OCI-LY7 (cell line): ENCODE measurements around the gene GBE1. TPM values are rescaled to one million over a fixed set of nuclear protein-coding genes. Genes with fewer than 3 reads are reported as not detected.

Experiments used
- BruUV-seq: library from RNA; stranded (reverse); fragments of 400-500 nt; replicated peaks from 2 replicates; lab custom pipeline; 2021; lab: Mats Ljungman, UMichigan
- CTCF ChIA-PET: fragments of 300-600 bp; sonication (Branson Sonifier 250); formaldehyde crosslinking; loops from one replicate; lab custom pipeline; 2022; ENCODE audit warnings: antibody characterized with exemption; ENCODE audit not compliant: unreplicated experiment; lab: Charles Lee
- POLR2A ChIA-PET: fragments of 300-600 bp; sonication (Branson Sonifier 250); formaldehyde crosslinking; loops from one replicate; lab custom pipeline; 2022; ENCODE audit warnings: antibody characterized with exemption; lab: Charles Lee
- DNase-seq: peaks from one replicate; pipeline ENCODE4 v3.0.0-alpha.2; 2015; ENCODE audit warnings: low spot score
- H2AFZ ChIP-seq: fragments of 200-600 bp; sonication (generic), shearing (Covaris generic); 2 replicates; pipeline ENCODE4 v1.6.1; 2014; ENCODE audit warnings: mild to moderate bottlenecking, antibody characterized with exemption, low read length, moderate library complexity
- H3K27ac ChIP-seq: fragments of 200-600 bp; sonication (generic); 2 replicates; pipeline ENCODE4 v1.5.1; 2014; ENCODE audit warnings: mixed run types, low read depth, mild to moderate bottlenecking, moderate library complexity, low read length, inconsistent platforms; ENCODE audit not compliant: poor library complexity, severe bottlenecking
- H3K36me3 ChIP-seq: fragments of 200-600 bp; sonication (generic); 2 replicates; pipeline ENCODE4 v1.6.1; 2014; ENCODE audit warnings: mild to moderate bottlenecking, antibody characterized with exemption, low read length, moderate library complexity, mixed read lengths; ENCODE audit not compliant: insufficient read depth
- H3K4me1 ChIP-seq: fragments of 200-600 bp; sonication (generic); 2 replicates; pipeline ENCODE4 v1.5.1; 2014; ENCODE audit warnings: mild to moderate bottlenecking, low read length; ENCODE audit not compliant: insufficient read depth, poor library complexity, severe bottlenecking
- H3K4me2 ChIP-seq: fragments of 200-600 bp; sonication (generic); 2 replicates; pipeline ENCODE4 v1.6.1; 2014; ENCODE audit warnings: mild to moderate bottlenecking, low read length
- H3K4me3 ChIP-seq: fragments of 200-600 bp; sonication (generic); 2 replicates; pipeline ENCODE4 v1.5.1; 2014; ENCODE audit warnings: mild to moderate bottlenecking, low read depth, low read length; ENCODE audit not compliant: poor library complexity, severe bottlenecking
- H3K79me2 ChIP-seq: fragments of 200-600 bp; sonication (generic); 2 replicates; pipeline ENCODE4 v1.6.1; 2016; ENCODE audit warnings: low read depth, mild to moderate bottlenecking, low read length, moderate library complexity, mixed read lengths; ENCODE audit not compliant: insufficient read depth
- H3K9me2 ChIP-seq: fragments of 200-600 bp; sonication (generic); 2 replicates; pipeline ENCODE4 v1.6.1; 2016; ENCODE audit warnings: mild to moderate bottlenecking, low read length, mixed read lengths; ENCODE audit not compliant: insufficient read depth
- H3K9me3 ChIP-seq: fragments of 200-600 bp; sonication (generic); 2 replicates; pipeline ENCODE4 v1.6.1; 2014; ENCODE audit warnings: mild to moderate bottlenecking, mixed run types, low read length, mixed read lengths
- H4K20me1 ChIP-seq: fragments of 200-600 bp; sonication (generic); 2 replicates; pipeline ENCODE4 v1.6.1; 2014; ENCODE audit warnings: mild to moderate bottlenecking, antibody characterized with exemption, low read length, moderate library complexity, mixed read lengths; ENCODE audit not compliant: insufficient read depth
- CTCF ChIP-seq: fragments of 200-600 bp; sonication (generic); conservative IDR thresholded peaks from 2 replicates; pipeline ENCODE4 v1.5.1; 2014; ENCODE audit warnings: mild to moderate bottlenecking, antibody characterized with exemption, low read length, moderate library complexity, mixed read lengths
- EZH2phosphoT487 ChIP-seq: fragments of 200-600 bp; sonication (generic); IDR thresholded peaks from 2 replicates; pipeline ENCODE4 v1.6.1; 2018; ENCODE audit warnings: low read depth, borderline replicate concordance, mild to moderate bottlenecking, mixed run types, antibody characterized with exemption, low read length, moderate library complexity, mixed read lengths
- intact Hi-C: fragments of 100-400 bp; cut with micrococcal nuclease; formaldehyde crosslinking; loops from one replicate; pipeline ENCODE4 v1.10.0; 2022; ENCODE audit not compliant: unreplicated experiment
- total RNA-seq, 2 experiments: library from RNA; depleted of rRNA in 1 of 2; stranded (reverse); fragments of >200 nt in 1 of 2; shearing (Covaris generic) in 1 of 2; gene quantifications; 2 replicates each; pipeline ENCODE4 v1.2.3, GENCODE V29; 2014 to 2022

GBE1 gene
- total RNA-seq, 2 experiments from 2014 or later: 10.7 to 24.4 TPM

GRCh38 chr3:81744366-81744765, 17.1 kb downstream of the GBE1 start:
- H3K4me3 ChIP-seq: no peak overlapping the region
- H3K4me2 ChIP-seq: no peak overlapping the region
- ChIA-PET POLR2A (interaction anchor here (0.8 to 1.2 kb wide), 2 partner anchors 9 to 16 kb away, joined by 3 to 4 read pairs; no protein-coding TSS in a partner anchor), CTCF (no interaction called here)
- no peaks in the 10 kb centered on the region for H3K9me3 ChIP-seq
- H3K9me2 ChIP-seq: no peaks in the 10 kb centered on the region
- BruUV-seq: no TSS peak
- H3K36me3 ChIP-seq: no peaks in the 10 kb centered on the region
- no peak overlapping the region for H3K27ac ChIP-seq
- TF ChIP-seq EZH2phosphoT487: no peak
- no peak for TF ChIP-seq CTCF
- H4K20me1 ChIP-seq: no peaks in the 10 kb centered on the region
- intact Hi-C loops: no loop called here
- DNase-seq: no peak
- no peak overlapping the region for H2AFZ ChIP-seq
- no peaks in the 10 kb centered on the region for H3K79me2 ChIP-seq
- H3K4me1 ChIP-seq: peaks cover 6% of the 10 kb centered on the region

- Histone ChIP-seq H3K9me2 (no peaks in the 10 kb centered on the region), H3K27ac (no peak overlapping the region), H3K9me3 (no peaks in the 10 kb centered on the region), H3K79me2 (no peaks in the 10 kb centered on the region), H2AFZ (no peak overlapping the region), H3K4me3 (no peak overlapping the region), H4K20me1 (no peaks in the 10 kb centered on the region), H3K4me2 (no peak overlapping the region), H3K36me3 (no peaks in the 10 kb centered on the region), H3K4me1 (peaks cover 6% of the 10 kb centered on the region)
- intact Hi-C loops: no loop called here
- DNase-seq: no peak
- no TSS peak for BruUV-seq
- ChIA-PET CTCF (no interaction called here), POLR2A (no interaction called here)
- TF ChIP-seq EZH2phosphoT487 (no peak), CTCF (no peak)
Measured at GRCh38 chr3:81743096-81744025, 18.1 kb downstream of the GBE1 start.

- DNase-seq: no peak
- Histone ChIP-seq H3K27ac (no peak overlapping the region), H3K4me3 (no peak overlapping the region), H3K36me3 (no peaks in the 10 kb centered on the region), H3K79me2 (no peaks in the 10 kb centered on the region), H3K4me2 (no peak overlapping the region), H4K20me1 (no peaks in the 10 kb centered on the region), H3K4me1 (peaks cover 6% of the 10 kb centered on the region), H3K9me3 (no peaks in the 10 kb centered on the region), H3K9me2 (no peaks in the 10 kb centered on the region), H2AFZ (no peak overlapping the region)
- CTCF ChIA-PET: no interaction called here
- no TSS peak for BruUV-seq
- intact Hi-C loops: no loop called here
- POLR2A ChIA-PET: no interaction called here
- TF ChIP-seq EZH2phosphoT487 (no peak), CTCF (no peak)
Measured at GRCh38 chr3:81742581-81742980, 18.9 kb downstream of the GBE1 start.
